GM21717 (cell line): ENCODE results near the gene CACNA2D1.
A peak's percentile ranks its signal among the peaks of the same experiment; 100 is the strongest.
"Not testable (repeated sequence)": the region's sequence is repeated elsewhere in the genome, so short reads cannot be mapped to it uniquely, and the experiment has no call there.

ENCODE experiments used
- ATAC-seq: cut with Tn5 transposase; IDR thresholded peaks from one replicate; pipeline ENCODE4 v1.9.1; 2021; ENCODE audit warnings: mild to moderate bottlenecking, moderate library complexity; ENCODE audit not compliant: unreplicated experiment

The CACNA2D1 gene

GRCh38 chr7:82053453-82054032, 390.0 kb downstream of the CACNA2D1 start:
- ATAC-seq, result no peak

- ATAC-seq, result no peak
These were observed 392.0 kb downstream of the CACNA2D1 start for GRCh38 chr7:82051601-82052000.

GRCh38 chr7:82050792-82051191, 392.8 kb downstream of the CACNA2D1 start:
- ATAC-seq, result no peak

- ATAC-seq, result no peak
These were observed 393.6 kb downstream of the CACNA2D1 start for GRCh38 chr7:82049891-82050533.

- ATAC-seq, result peak; percentile 37
These were observed 394.1 kb downstream of the CACNA2D1 start for GRCh38 chr7:82049442-82049841.

- ATAC-seq, result no peak
These were observed 399.0 kb downstream of the CACNA2D1 start for GRCh38 chr7:82044497-82045080.

GRCh38 chr7:82039621-82040020, 404.0 kb downstream of the CACNA2D1 start:
- ATAC-seq, result no peak

- ATAC-seq, result no peak
These were observed 407.3 kb downstream of the CACNA2D1 start for GRCh38 chr7:82036146-82036886.

GRCh38 chr7:82035456-82035855, 408.1 kb downstream of the CACNA2D1 start:
- no peak for ATAC-seq

- ATAC-seq, result no peak
These were observed 410.7 kb downstream of the CACNA2D1 start for GRCh38 chr7:82032901-82033300.

GRCh38 chr7:82029236-82029913, 414.2 kb downstream of the CACNA2D1 start:
- ATAC-seq, result no peak

- ATAC-seq, result no peak
These were observed 415.5 kb downstream of the CACNA2D1 start for GRCh38 chr7:82028097-82028496.

GRCh38 chr7:82021713-82022112, 421.9 kb downstream of the CACNA2D1 start:
- ATAC-seq, result no peak

GRCh38 chr7:82021036-82021435, 422.5 kb downstream of the CACNA2D1 start:
- ATAC-seq, result no peak

GRCh38 chr7:82019551-82020475, 423.8 kb downstream of the CACNA2D1 start:
- ATAC-seq, result no peak

- no peak for ATAC-seq
These were observed 425.4 kb downstream of the CACNA2D1 start for GRCh38 chr7:82018226-82018625.

GRCh38 chr7:82017334-82017943, 426.1 kb downstream of the CACNA2D1 start:
- no peak for ATAC-seq

GRCh38 chr7:82015751-82016150, 427.8 kb downstream of the CACNA2D1 start:
- no peak for ATAC-seq

GRCh38 chr7:82014574-82014973, 429.0 kb downstream of the CACNA2D1 start:
- ATAC-seq, result not testable (repeated sequence)

GRCh38 chr7:82012453-82012852, 431.1 kb downstream of the CACNA2D1 start:
- no peak for ATAC-seq
